ENCODE data around the gene TUBA8.

TUBA8 gene

DNA sequence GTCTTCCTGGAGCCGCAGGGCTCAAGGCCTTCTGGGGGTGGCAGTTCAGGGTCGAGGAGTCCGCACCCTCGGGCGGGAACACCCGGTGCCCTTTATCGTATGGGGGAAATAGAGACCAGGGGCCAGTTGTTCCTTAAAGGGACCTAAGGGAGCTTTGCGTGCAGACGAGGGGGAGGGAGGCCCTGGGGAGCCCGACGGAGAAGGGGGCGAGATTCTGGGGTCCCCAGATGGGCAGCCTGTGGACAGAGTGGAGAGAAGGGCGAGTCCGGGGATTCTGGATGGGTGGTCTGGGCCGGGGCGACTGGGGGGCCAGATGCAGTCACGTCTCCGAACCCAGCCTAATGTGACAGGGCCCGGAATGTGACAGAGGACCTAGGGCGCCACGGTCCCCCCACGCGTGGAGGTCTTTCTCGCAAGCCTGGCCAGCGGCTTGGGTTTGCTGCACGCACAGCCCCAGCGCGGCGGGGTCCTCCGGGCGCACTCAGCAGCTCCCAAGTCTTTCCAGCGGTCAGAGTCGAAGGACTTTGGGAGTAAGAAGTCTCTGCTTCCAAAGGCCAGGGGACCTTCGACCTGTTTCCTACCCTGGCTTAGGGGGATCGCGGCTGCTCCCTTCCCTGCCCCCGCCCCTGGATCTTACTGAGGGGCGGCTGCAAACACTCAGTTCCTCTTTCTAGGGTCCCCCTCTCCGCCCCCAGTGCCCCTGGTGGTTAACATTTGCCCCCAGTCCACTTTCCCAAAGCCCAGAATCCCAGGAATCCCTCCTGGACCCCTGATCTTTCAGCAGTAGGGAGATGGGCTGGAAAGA is 547 bp downstream of the TUBA8 start:
- TF ChIP-seq FOXM1 (IDR thresholded peaks at IDR 0.05; ENCODE audit: borderline replicate concordance, low read depth) (no peak), CEBPB (IDR thresholded peaks at IDR 0.05) (no peak), TCF12 (IDR thresholded peaks at IDR 0.05; ENCODE audit: low read depth) (no peak), EP300 (IDR thresholded peaks at IDR 0.05; ENCODE audit: borderline replicate concordance) (no peak), NFIC (IDR thresholded peaks at IDR 0.05) (no peak), RAD21 (IDR thresholded peaks at IDR 0.05; ENCODE audit: low read depth) (no peak), CREB1 (IDR thresholded peaks at IDR 0.05; ENCODE audit: low read depth) (no peak), ZBTB7A (IDR thresholded peaks at IDR 0.05; ENCODE audit: low read depth) (no peak), TEAD4 (IDR thresholded peaks at IDR 0.05) (no peak), EGR1 (IDR thresholded peaks at IDR 0.05) (no peak), YY1 (IDR thresholded peaks at IDR 0.05; ENCODE audit: low read depth) (no peak)
- TF ChIP-seq, protein P1, sequence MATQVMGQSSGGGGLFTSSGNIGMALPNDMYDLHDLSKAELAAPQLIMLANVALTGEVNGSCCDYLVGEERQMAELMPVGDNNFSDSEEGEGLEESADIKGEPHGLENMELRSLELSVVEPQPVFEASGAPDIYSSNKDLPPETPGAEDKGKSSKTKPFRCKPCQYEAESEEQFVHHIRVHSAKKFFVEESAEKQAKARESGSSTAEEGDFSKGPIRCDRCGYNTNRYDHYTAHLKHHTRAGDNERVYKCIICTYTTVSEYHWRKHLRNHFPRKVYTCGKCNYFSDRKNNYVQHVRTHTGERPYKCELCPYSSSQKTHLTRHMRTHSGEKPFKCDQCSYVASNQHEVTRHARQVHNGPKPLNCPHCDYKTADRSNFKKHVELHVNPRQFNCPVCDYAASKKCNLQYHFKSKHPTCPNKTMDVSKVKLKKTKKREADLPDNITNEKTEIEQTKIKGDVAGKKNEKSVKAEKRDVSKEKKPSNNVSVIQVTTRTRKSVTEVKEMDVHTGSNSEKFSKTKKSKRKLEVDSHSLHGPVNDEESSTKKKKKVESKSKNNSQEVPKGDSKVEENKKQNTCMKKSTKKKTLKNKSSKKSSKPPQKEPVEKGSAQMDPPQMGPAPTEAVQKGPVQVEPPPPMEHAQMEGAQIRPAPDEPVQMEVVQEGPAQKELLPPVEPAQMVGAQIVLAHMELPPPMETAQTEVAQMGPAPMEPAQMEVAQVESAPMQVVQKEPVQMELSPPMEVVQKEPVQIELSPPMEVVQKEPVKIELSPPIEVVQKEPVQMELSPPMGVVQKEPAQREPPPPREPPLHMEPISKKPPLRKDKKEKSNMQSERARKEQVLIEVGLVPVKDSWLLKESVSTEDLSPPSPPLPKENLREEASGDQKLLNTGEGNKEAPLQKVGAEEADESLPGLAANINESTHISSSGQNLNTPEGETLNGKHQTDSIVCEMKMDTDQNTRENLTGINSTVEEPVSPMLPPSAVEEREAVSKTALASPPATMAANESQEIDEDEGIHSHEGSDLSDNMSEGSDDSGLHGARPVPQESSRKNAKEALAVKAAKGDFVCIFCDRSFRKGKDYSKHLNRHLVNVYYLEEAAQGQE (IDR thresholded peaks at IDR 0.05; ENCODE audit: low read depth), result no peak
- TF ChIP-seq, protein P2, sequence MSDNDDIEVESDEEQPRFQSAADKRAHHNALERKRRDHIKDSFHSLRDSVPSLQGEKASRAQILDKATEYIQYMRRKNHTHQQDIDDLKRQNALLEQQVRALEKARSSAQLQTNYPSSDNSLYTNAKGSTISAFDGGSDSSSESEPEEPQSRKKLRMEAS (IDR thresholded peaks at IDR 0.05), result no peak
- TF ChIP-seq, protein P3, sequence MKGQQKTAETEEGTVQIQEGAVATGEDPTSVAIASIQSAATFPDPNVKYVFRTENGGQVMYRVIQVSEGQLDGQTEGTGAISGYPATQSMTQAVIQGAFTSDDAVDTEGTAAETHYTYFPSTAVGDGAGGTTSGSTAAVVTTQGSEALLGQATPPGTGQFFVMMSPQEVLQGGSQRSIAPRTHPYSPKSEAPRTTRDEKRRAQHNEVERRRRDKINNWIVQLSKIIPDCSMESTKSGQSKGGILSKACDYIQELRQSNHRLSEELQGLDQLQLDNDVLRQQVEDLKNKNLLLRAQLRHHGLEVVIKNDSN (IDR thresholded peaks at IDR 0.05), result no peak

DNA sequence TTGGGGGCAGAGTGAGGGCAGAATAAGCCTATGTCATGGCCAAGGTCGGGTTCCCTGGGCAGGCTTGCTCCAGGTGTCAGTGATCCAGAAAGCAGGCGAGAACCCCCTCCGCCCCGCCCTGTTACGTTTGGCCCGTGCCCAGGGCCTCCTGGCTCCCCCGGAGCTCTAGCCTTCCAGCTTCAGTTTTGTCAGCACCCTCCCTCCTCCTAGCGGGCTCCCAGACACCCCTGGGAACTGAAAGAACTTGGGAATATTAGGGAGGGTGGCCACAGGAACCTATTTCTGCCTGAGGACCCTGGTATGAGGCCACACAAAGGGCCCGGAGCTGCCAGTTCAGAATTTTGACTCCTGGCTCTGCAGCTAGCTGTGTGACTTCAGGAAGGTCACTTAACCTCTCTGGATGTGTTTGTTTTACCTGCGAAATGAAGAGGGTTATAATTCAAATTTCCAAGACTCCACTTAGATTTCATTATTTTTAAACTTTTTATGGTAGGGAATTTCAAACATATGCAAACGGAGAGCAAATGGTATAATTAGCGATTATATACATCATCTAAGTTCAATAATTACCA is 1.2 kb downstream of the TUBA8 start:
- TF ChIP-seq CREB1 (IDR thresholded peaks at IDR 0.05; ENCODE audit: low read depth) (no peak), YY1 (IDR thresholded peaks at IDR 0.05; ENCODE audit: low read depth) (no peak), RAD21 (IDR thresholded peaks at IDR 0.05; ENCODE audit: low read depth) (no peak), ZBTB7A (IDR thresholded peaks at IDR 0.05; ENCODE audit: low read depth) (no peak), TAF1 (IDR thresholded peaks at IDR 0.05; ENCODE audit: low read depth) (no peak), CEBPB (IDR thresholded peaks at IDR 0.05) (no peak), EGR1 (IDR thresholded peaks at IDR 0.05) (no peak), TEAD4 (IDR thresholded peaks at IDR 0.05) (no peak), NFIC (IDR thresholded peaks at IDR 0.05) (no peak), FOXM1 (IDR thresholded peaks at IDR 0.05; ENCODE audit: borderline replicate concordance, low read depth) (no peak), TCF12 (IDR thresholded peaks at IDR 0.05; ENCODE audit: low read depth) (no peak), EP300 (IDR thresholded peaks at IDR 0.05; ENCODE audit: borderline replicate concordance) (no peak)
- TF ChIP-seq, protein P2 (IDR thresholded peaks at IDR 0.05), result no peak
- TF ChIP-seq, protein P1 (IDR thresholded peaks at IDR 0.05; ENCODE audit: low read depth), result no peak
- TF ChIP-seq, protein P3 (IDR thresholded peaks at IDR 0.05), result no peak

DNA sequence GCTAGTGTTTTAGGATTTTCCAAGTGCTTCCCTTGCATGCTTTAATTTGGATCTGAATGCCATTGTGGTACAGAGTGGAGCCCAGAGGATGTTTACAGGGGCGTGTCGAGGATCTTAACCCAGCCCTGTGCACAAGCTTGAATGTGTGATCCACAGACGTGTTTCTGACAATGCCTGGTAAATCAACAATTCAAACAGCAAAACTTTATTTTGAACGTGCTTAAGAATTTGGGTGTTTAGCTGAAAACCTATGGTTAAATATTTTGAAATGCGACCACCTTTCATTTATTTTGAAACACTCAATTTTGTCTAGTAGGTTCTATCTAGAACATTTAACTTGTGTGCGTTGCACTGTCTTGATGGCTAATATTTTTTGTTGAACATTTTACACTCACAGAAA is 1.8 kb downstream of the TUBA8 start:
- TF ChIP-seq TCF12 (IDR thresholded peaks at IDR 0.05; ENCODE audit: low read depth), result no peak

DNA sequence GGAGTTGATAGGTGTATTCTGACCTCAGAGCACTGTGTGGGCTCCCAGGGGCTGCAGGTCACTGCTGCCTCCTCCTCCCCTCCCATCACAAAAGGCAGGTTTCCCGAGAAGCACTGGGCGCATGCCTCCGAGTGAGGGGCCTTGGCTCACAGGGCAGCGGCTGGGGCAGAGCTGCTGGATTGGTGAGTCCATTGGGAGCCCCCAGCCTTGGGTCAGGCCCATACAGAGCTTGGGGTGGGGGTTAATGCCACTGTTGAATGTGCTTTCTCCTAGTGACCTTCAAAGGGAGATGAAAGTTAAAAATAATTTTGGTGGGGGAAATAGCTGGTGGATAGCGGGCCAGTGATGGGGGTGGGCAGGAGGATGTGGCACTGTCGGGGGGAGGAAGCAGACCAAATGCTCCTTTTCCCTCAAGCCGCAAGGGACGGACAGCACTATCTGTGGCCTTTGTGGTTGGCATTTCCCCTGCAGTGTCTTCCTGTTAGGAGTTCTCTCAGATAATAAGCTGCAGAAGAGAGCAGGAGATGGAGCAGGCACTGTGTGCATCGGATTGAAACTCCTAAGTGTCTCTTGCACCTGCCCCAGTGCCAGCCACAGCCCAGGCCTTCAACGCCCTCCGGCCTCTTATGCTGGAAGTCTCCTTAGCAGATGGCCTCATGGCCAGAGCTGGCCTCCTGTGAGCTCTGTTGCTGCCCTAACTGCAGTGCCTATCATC is 3.2 kb downstream of the TUBA8 start:
- TF ChIP-seq TCF12 (IDR thresholded peaks at IDR 0.05; ENCODE audit: low read depth) (no peak), TAF1 (IDR thresholded peaks at IDR 0.05; ENCODE audit: low read depth) (no peak), CEBPB (IDR thresholded peaks at IDR 0.05) (no peak), EGR1 (IDR thresholded peaks at IDR 0.05) (no peak), CREB1 (IDR thresholded peaks at IDR 0.05; ENCODE audit: low read depth) (no peak), TEAD4 (IDR thresholded peaks at IDR 0.05) (no peak), NFIC (IDR thresholded peaks at IDR 0.05) (no peak), FOXM1 (IDR thresholded peaks at IDR 0.05; ENCODE audit: borderline replicate concordance, low read depth) (no peak)
- TF ChIP-seq, protein P3 (IDR thresholded peaks at IDR 0.05), result no peak
- TF ChIP-seq, protein P1 (IDR thresholded peaks at IDR 0.05; ENCODE audit: low read depth), result no peak
- TF ChIP-seq, protein P2 (IDR thresholded peaks at IDR 0.05), result no peak
